Bone marrow (tissue), 2 donors: ENCODE data around the gene S1PR5.
"Not testable (repeated sequence)": the region's sequence is repeated elsewhere in the genome, so short reads cannot be mapped to it uniquely, and the experiment has no call there.

ENCODE experiments used
- DNase-seq, 2 donors: peaks; one replicate each; lab custom pipeline; 2025; lab: John Stamatoyannopoulos, UW

The S1PR5 gene

DNA sequence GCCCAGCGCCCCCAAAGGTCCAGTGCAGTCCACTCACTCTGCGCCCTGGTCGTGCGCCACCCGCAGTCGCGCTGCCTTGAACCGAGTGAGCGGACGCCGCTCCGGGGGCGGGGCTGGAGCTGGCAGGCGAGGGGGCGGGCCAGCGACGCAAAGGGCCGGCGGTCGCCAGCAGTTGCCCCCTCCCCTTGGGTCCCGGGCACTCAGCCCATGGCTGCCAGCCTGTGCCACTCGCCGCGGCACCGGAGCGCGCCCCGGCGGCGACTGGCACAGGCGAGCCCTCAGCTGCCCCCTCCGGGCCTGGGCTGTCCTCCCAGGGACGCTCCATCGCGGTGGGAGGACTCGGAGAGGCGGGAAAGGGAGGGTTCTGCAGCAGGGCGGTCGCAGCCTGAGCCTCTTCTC, at the start of gene S1PR5:
S1PR5 (minus strand) TSS at position 87 of the 399 bp plus-strand sequence. CDS start 2,436 bp downstream, outside the sequence.
- no peak for DNase-seq

DNA sequence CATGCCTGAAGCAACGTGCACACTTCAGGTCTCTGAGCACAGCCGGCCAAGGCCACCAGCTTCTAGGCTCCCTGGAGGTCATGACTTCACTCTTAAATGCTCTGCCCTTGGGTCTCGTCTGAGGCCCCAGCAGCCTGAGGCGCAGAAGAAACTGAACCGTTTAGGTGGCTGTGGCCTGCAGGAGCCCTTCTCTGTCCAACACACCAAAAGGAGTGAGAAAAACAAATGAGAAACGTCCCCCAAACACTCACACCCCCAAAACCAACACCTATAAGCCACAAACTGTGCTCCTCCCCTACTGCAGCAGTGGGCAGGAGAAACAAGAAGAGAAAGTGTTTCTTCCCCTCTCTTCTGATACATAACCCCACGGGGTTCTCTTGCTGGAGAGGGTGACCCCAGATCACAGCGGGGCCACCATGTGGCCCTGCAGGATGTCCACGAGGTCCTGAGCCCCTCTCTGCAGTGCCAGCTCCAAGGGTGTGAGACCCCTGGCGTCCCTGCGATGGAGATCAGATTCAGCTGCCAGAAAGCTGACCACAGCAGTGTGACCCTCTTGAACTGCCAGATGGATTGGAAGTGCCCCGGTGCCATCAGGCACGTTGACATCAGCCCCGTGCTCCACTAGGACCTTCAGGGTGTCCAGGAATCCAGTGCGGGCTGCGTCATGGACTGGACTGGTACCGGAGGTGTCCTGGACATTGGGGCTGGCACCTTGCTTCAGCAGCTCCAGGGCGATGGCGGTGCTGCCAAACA, 49.6 kb upstream of the S1PR5 start:
- peak in 1 of 2 donors; percentile 34 for DNase-seq

DNA sequence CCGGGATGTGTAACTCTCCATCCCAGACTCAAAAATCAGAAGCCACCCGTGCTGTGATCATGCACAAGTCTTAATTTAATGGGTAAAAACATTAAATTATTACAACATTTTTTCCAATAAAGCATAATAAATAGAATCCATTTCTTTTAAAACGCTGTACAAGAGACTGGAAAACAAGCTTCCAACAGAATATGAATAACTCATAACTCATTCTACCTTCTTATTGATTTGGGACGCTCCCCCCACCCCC, 49.1 kb upstream of the S1PR5 start:
- DNase-seq = no peak

- peak; percentile 95 to 96 for DNase-seq
These were observed 48.5 kb upstream of the S1PR5 start, which contains the start of gene KRI1 for GRCh38 chr19:10565567-10566407. Gene KRI1 (minus strand): TSS chr19:10566010. CDS start chr19:10565999, 11 bp downstream.

DNA sequence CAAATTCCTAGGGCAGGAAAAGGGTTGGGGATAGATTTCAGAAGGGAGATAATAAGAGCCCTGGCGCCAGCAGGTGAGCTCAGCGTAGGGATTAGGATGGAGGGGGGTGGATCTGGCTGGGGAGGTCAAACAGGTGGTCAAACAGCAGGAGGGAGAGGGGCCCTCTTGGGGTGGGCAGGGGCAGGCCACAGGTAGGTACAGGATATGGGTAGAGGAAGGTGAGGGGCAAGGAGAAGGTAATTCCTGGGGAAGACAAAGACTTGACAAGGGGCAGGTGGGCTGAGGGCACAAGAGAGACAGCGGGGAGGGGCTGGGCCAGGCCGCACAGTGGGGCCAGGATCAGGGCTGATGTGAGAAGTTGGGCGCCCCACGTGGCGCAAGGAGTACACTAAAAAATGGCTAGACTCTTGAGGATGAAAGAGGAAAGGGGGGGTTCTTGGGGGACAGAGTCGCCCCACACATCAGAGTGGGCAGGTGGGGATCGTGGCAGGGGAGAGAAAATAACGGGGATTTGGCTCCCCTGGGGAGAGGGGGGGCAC, 47.9 kb upstream of the S1PR5 start:
- peak in 1 of 2 donors; percentile 47 for DNase-seq

GRCh38 chr19:10562609-10563008, 45.4 kb upstream of the S1PR5 start:
- no peak for DNase-seq

DNA sequence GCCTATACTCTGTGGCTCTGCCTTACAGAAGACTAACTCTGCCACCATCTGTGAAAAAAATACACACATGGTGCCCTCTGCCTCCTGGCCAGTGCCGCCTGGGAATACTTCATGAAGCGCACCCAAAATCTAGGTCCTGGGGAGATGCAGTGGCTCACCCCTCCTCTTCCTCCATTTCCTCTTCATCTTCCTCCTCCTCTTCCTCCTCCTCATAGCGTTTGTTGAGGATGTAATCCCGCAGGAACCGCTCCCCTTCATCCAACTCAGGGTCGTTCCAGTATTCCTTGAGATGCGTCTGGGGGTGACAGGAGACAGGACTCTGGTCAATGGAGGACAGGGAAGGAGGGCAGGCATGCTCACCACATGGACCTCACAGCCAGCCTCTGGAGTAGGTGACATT, 42.9 kb upstream of the S1PR5 start:
- no peak for DNase-seq

GRCh38 chr19:10557603-10558197, 40.5 kb upstream of the S1PR5 start:
- DNase-seq = no peak

DNA sequence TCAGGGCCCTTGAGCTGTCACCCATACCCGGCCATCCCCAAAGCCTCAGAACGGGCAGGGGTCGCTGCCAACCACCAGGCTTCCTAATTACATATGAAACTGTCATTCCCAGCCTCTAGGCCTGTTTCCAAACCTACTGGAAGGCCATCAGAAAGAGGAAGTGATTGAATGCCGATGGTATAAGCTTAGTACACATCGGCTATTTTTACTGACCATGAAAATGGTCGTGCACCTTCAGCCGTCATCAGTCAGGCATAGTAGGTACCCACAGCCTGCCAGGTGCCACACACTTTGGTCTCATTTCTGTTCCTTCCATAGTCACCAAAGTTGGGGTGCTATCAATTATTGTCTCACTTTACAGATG, 38.3 kb upstream of the S1PR5 start:
- DNase-seq = no peak

- DNase-seq = no peak
These were observed 37.7 kb upstream of the S1PR5 start for GRCh38 chr19:10554760-10555609.

- DNase-seq = peak in 1 of 2 donors; percentile 97
These were observed 36.7 kb upstream of the S1PR5 start for GRCh38 chr19:10553943-10554381.

DNA sequence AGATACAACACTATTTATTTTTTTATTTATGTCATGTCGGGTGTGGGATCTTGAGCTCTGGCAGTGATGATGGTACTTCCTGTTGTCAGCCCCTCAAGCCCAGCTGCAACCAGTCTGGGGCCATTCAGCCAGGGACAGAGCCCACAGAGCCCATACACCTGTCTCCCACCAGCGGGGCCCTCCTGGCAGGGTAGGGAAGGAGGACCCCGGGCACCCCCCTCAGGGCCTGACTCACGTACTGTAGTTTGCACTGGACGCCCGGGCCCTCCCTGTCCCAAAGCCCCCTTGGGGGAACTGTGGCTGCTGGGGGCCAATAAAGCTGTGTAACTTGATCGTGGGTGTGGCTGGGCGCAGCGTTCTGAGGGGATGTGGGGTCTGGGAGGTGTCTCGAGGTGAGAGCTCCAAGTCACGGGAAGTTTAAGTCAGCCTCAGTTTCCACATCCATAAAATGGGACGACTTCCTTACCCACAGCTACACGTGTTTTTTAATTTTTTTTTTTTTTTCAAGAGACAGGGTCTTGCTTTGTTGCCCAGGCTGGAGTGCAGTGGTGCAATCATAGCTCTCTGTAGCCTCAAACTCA, 35.9 kb upstream of the S1PR5 start:
- no peak for DNase-seq

DNA sequence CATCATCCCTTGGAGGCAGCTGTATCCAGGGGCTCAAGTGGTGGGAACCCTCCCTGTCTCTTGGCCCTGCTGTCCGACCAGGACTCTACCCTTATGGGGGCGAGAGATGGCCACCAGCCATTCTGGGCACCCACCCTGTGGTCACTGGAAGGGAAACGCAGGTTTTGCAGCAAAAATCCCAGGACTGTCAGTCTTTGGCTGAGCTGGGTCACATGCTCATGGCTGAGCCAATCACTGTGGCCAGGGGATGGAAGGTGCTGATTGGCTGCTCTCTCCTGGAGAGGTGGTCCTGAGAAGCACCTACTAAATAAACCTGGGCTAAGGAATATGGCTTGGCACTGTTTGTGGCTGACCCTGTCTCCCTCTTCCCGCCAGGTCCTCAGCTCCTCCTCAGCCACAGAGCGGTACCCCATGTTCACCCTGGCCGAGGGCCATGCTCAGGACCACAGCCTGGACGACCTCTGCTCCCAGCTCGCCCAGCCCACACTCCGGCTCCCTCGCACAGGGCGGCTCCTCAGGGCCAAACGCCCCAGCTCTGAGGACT, 35.3 kb upstream of the S1PR5 start:
- DNase-seq = no peak

- DNase-seq = no peak
These were observed 34.6 kb upstream of the S1PR5 start for GRCh38 chr19:10551698-10552301.

DNA sequence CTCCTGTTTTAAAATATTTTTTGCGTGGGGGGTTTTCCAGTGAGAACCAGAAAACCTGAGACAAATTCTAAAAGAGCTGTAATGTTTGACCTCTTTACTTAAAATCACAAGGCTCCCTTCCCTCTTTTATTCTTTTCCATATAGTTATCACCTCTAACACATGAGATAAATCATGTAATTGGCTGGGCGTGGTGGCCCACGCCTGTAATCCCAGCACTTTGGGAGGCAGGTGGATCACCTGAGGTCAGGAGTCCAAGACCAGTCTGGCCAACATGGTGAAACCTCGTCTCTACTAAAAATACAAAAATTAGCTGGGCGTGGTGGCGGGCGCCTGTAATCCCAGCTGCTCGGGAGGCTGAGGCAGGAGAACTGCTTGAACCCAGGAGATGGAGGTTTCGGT, 33.8 kb upstream of the S1PR5 start:
- not testable (repeated sequence) for DNase-seq

DNA sequence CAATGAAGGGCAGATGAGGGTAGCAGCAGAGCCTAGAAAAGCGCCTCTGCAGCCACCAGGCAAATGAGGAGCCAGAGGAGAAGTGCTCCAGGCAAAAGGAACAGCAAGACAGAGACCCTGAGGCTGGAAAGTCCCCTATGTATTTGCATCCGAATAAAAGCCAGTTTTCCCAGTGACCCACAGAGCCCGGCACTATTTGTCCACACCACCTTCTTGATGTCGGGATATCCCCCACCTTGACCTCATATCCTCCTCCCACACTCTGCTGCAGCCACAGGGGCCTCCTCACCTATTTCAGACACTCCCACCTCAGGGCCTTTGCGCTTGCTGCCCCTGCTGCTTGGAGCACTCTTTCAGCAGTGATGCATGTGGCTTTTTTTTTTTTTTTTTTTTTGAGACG, 33.1 kb upstream of the S1PR5 start:
- no peak for DNase-seq

DNA sequence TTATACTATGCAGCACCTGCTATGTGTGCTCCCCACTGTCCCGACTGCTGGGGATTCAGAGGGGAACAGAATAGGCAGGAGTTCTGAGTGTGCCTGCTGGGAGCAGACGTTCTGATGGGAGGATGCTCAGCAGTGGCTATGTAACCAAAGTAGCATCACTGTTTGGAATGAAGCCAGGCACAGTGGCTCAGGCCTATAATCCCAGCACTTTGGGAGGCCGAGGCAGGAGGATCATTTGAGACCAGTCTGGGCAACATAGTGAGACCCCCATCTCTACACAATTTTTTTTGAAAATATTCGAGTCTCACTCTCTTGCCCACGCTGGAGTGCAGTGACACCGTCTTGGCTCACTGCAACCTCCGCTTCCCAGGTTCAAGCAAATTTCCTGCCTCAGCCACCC, 32.5 kb upstream of the S1PR5 start:
- no peak for DNase-seq

DNA sequence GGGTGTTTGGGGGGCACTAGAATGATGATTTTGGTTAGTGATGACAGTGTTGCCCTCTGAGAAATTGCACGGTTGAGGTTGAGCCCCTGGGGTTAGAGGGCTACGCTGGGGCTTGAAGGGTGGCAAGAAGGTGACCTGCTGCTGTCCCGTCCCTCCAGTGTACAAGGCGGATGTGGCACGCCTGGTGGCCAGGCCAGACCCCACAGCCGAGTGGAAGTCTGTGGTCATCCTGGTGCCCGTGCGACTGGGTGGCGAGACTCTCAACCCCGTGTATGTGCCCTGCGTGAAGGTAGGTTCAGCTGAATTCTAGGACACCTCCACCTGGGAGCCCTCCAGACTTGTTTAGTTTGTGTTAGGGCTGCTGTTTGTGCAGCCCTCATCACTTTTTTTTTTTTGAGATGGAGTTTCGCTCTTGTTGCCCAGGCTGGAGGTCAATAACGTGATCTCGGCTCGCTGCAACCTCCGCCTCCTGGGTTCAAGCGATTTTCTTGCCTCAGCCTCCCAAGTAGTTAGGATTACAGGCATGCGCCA, 31.6 kb upstream of the S1PR5 start:
- no peak for DNase-seq

DNA sequence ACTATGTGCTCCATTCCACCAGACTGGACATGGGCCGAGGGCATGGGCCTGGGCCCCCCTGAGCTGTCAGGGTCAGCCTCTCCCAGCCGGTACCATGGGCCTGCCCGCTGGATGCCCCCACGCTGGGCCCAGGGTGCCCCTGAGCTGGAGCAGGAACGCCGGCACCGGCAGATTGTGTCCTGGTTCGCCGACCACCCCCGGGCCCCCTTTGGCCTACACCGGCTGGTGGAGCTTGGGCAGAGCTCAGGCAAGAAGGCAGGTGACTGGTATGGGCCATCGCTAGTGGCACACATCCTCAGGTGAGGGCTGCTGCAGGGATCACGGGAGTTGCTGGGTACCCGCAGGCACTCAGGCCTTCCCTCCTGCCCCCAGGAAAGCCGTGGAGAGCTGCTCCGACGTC, 29.6 kb upstream of the S1PR5 start:
- no peak for DNase-seq

DNA sequence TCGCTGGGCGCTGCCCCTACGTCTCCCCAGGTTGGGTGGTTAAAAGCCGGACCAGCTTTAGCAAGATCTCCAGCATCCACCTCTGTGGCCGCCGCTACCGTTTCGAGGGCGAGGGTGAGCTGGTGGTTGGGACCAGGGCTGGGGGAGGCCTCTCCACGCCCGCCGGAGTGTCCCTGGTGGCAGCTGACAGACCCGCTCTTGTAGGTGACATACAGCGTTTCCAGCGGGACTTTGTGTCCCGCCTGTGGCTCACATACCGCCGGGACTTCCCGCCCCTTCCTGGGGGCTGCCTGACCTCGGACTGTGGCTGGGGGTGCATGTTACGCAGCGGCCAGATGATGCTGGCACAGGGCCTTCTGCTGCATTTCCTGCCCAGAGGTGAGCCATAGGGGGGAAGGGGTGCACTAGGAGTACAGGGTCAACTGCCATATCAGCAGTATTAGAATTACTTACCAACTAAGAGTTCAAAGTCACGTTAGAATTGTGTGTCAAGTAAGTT, 27.6 kb upstream of the S1PR5 start:
- no peak for DNase-seq
